Measurements from ENCODE around the gene RABGAP1. TPM values are rescaled to one million over a fixed set of nuclear protein-coding genes. Genes with fewer than 3 reads are reported as not detected.
A peak's percentile ranks its signal among the peaks of the same experiment; 100 is the strongest.

RABGAP1 gene
- total and polyA plus RNA-seq, 10 of the 15 experiments (the other 5 are each of a cell fraction or from before 2014, with no cell fraction given), result 2.6 to 31.6 (median 12.5) TPM

GRCh38 chr9:123107639-123108285 lies 166.9 kb downstream of the RABGAP1 start (continued):
- TF ChIP-seq PRDM15 (CRISPR knock-in tag; IDR thresholded peaks at IDR 0.05), result no peak
- TF ChIP-seq CTCF (IDR thresholded peaks at IDR 0.05 in 2 of 3, conservative IDR thresholded peaks at IDR 0.05 in 1 of 3; ENCODE audit: control insufficient read depth in 2 of 3, extremely low read depth in 1 of 3, insufficient read depth in 1 of 3, low read depth in 3 of 3, low read length in 3 of 3), result peak in 1 of 3 experiments; percentile 8; a peak in 1 of 6 replicates
- TF ChIP-seq DPF2 (IDR thresholded peaks at IDR 0.05), result no peak
- no peak for TF ChIP-seq TARDBP (IDR thresholded peaks at IDR 0.05; ENCODE audit: borderline replicate concordance)
- no peak for TF ChIP-seq ETV6 (conservative IDR thresholded peaks at IDR 0.05 in 1 of 2, IDR thresholded peaks at IDR 0.05 in 1 of 2; ENCODE audit: borderline replicate concordance in 1 of 2, low read depth in 1 of 2)
- TF ChIP-seq STAT3 (IDR thresholded peaks at IDR 0.05; ENCODE audit: low read depth, low read length), result no peak
- peak; percentile 0; the same call in 1 of the 2 replicates for TF ChIP-seq POLR2A (IDR thresholded peaks at IDR 0.05; ENCODE audit: low read depth, low read length)
- no peak for TF ChIP-seq ZNF274 (IDR thresholded peaks at IDR 0.05; ENCODE audit: insufficient read depth, insufficient read length)
- TF ChIP-seq EZH2 (IDR thresholded peaks at IDR 0.05; ENCODE audit: borderline replicate concordance, control insufficient read depth, low read depth, low read length), result no peak
- TF ChIP-seq EED (IDR thresholded peaks at IDR 0.05; ENCODE audit: low read depth), result no peak
- TF ChIP-seq RCOR1 (conservative IDR thresholded peaks at IDR 0.05; ENCODE audit: low read depth, low read length), result no peak
- TF ChIP-seq SUPT20H (IDR thresholded peaks at IDR 0.05; ENCODE audit: borderline replicate concordance, control insufficient read depth, low read depth, low read length), result no peak
- TF ChIP-seq HDAC2 (IDR thresholded peaks at IDR 0.05), result no peak
- TF ChIP-seq ZBTB40 (IDR thresholded peaks at IDR 0.05; ENCODE audit: borderline replicate concordance), result no peak
- TF ChIP-seq FOS (IDR thresholded peaks at IDR 0.05; ENCODE audit: borderline replicate concordance, extremely low read depth, insufficient read length), result no peak
- no peak for TF ChIP-seq SRF (IDR thresholded peaks at IDR 0.05; ENCODE audit: low read depth in 2 of 2, low read length in 2 of 2)
- no peak for TF ChIP-seq CEBPB (IDR thresholded peaks at IDR 0.05; ENCODE audit: borderline replicate concordance in 1 of 2, low read depth in 2 of 2, low read length in 2 of 2)
- peak; percentile 36; the same call in 1 of the 2 replicates for TF ChIP-seq PKNOX1 (IDR thresholded peaks at IDR 0.05)
